AG10803 (cell line): Measurements from ENCODE around the gene EBNA1BP2.
A peak's percentile ranks its signal among the peaks of the same experiment; 100 is the strongest.

ENCODE experiments used
- DNase-seq: peaks from one replicate; pipeline ENCODE4 v3.0.0; 2010; ENCODE audit warnings: low read depth
- H3K4me3 ChIP-seq: 2 replicates; pipeline ENCODE4 v1.5.1; 2011; ENCODE audit warnings: mild to moderate bottlenecking, low read length, control low read depth
- CTCF ChIP-seq: conservative IDR thresholded peaks from 2 replicates; pipeline ENCODE4 v1.5.1; 2011; ENCODE audit warnings: mild to moderate bottlenecking, low read length, control low read depth, inconsistent platforms

EBNA1BP2 gene

GRCh38 chr1:43172527-43172972 lies 460 bp upstream of the EBNA1BP2 start:
- DNase-seq, result peak; percentile 84
- H3K4me3 ChIP-seq, result peak overlapping the region; percentile 98
- TF ChIP-seq CTCF, result no peak

GRCh38 chr1:43171312-43171875 lies 696 bp downstream of the EBNA1BP2 start:
- no peak for TF ChIP-seq CTCF
- peak overlapping the region; percentile 98 for H3K4me3 ChIP-seq
- DNase-seq, result no peak

- no peak for TF ChIP-seq CTCF
- no peak overlapping the region for H3K4me3 ChIP-seq
- DNase-seq, result no peak
Measured at GRCh38 chr1:43165765-43166164, 6.3 kb downstream of the EBNA1BP2 start.

- no peak for DNase-seq
- no peak overlapping the region for H3K4me3 ChIP-seq
- TF ChIP-seq CTCF, result no peak
Measured at GRCh38 chr1:43165162-43165561, 6.9 kb downstream of the EBNA1BP2 start.

- H3K4me3 ChIP-seq, result no peak overlapping the region
- DNase-seq, result no peak
- no peak for TF ChIP-seq CTCF
Measured at GRCh38 chr1:43156026-43156425, 16.1 kb downstream of the EBNA1BP2 start.

GRCh38 chr1:43153443-43153842 lies 18.6 kb downstream of the EBNA1BP2 start:
- no peak overlapping the region for H3K4me3 ChIP-seq
- TF ChIP-seq CTCF, result no peak
- no peak for DNase-seq

GRCh38 chr1:43152866-43153265 lies 19.2 kb downstream of the EBNA1BP2 start:
- no peak for DNase-seq
- TF ChIP-seq CTCF, result no peak
- no peak overlapping the region for H3K4me3 ChIP-seq
